Body of pancreas (tissue), 4 donors: ENCODE results near the gene LTBP1. TPM values are rescaled to one million over a fixed set of nuclear protein-coding genes. Genes with fewer than 3 reads are reported as not detected.
"Not testable (repeated sequence)": the region's sequence is repeated elsewhere in the genome, so short reads cannot be mapped to it uniquely, and the experiment has no call there.

Experiments used
- ATAC-seq: fragments of 150-250 bp; one replicate; pipeline ENCODE4 v1.9.1; 2016
- DNase-seq, 4 donors: peaks; one replicate each; pipeline ENCODE4 v3.0.0-alpha.2; 2019
- H3K27ac ChIP-seq, 4 donors: fragments of 200-600 bp; sonication (generic); 1 replicate in 3 of 4; 2 replicates in 1 of 4; pipeline versions ENCODE4 v1.5.1 to v1.6.1; 2016 to 2019; ENCODE audit warnings: mild to moderate bottlenecking in 1 of 4, mixed read lengths in 1 of 4, moderate library complexity in 1 of 4
- H3K27me3 ChIP-seq, 2 donors: fragments of 200-600 bp; sonication (generic); one replicate each; pipeline ENCODE4 v1.6.0; 2016; ENCODE audit warnings: mild to moderate bottlenecking in 1 of 2
- H3K36me3 ChIP-seq, 2 donors: fragments of 200-600 bp; sonication (generic); replicated peaks in 1 of 2; 2 replicates each; pipeline ENCODE4 v1.5.1; 2016; ENCODE audit warnings: low read depth in 2 of 2; ENCODE audit not compliant: insufficient read depth in 1 of 2
- H3K4me1 ChIP-seq: fragments of 200-600 bp; sonication (generic); one replicate; pipeline ENCODE4 v1.6.0; 2016
- H3K4me3 ChIP-seq, 2 donors: fragments of 200-600 bp; sonication (generic); 1 replicate in 1 of 2; 2 replicates in 1 of 2; pipeline ENCODE4 v1.5.1; 2016 to 2019
- H3K9me3 ChIP-seq, 3 donors: fragments of 200-600 bp; sonication (generic); 1 replicate in 2 of 3; 2 replicates in 1 of 3; pipeline ENCODE4 v1.5.1; 2016
- CTCF ChIP-seq, 7 experiments: fragments of 450-650 bp in 4 of 7; fragments of 200-600 bp in 3 of 7; sonication (generic) in 3 of 7; IDR thresholded peaks; one replicate each; pipeline ENCODE4 v1.5.1; 2016 to 2019; ENCODE audit warnings: antibody characterized with exemption in 7 of 7
- POLR2A ChIP-seq, 3 donors: fragments of 450-650 bp; IDR thresholded peaks; one replicate each; pipeline ENCODE4 v1.6.1; 2016; ENCODE audit warnings: antibody characterized with exemption in 3 of 3, mild to moderate bottlenecking in 2 of 3
- WGBS, 2 donors: methylation state at CpG; one replicate each; pipeline ENCODE4 v1.1.5; 2017; 5-methylcytosine and 5-hydroxymethylcytosine counted together
- intact Hi-C: fragments of 100-400 bp; cut with DNase I; formaldehyde crosslinking; loops from one replicate; pipeline ENCODE4 v1.15.1; 2023
- total RNA-seq, 2 donors: library from RNA; depleted of rRNA; stranded (reverse); fragments of >200 nt; gene quantifications; one replicate each; pipeline ENCODE4 v1.1.0, GENCODE V29; 2016

The LTBP1 gene
- total RNA-seq, 2 donors from 2014 or later, result 8.8 to 10.2 TPM

- H3K36me3 ChIP-seq, result no peaks in the 10 kb centered on the region
- intact Hi-C loops, result no loop called here
- DNase-seq, result no peak
- ATAC-seq, result no peak
- H3K27me3 ChIP-seq, result no peaks in the 10 kb centered on the region
- H3K9me3 ChIP-seq, result no peaks in the 10 kb centered on the region
- H3K4me3 ChIP-seq, result no peak overlapping the region
- WGBS, 2 donors, result 72 to 83% methylated on average over 2 of the region's 2 CpGs
- H3K4me1 ChIP-seq, result no peaks in the 10 kb centered on the region
- TF ChIP-seq CTCF (IDR thresholded peaks at IDR 0.05), result no peak
- no peak for TF ChIP-seq POLR2A (IDR thresholded peaks at IDR 0.05)
- no peak overlapping the region for H3K27ac ChIP-seq
Measured at GRCh38 chr2:32969444-32970162, 22.9 kb downstream of the LTBP1 start.

- H3K27me3 ChIP-seq, intact Hi-C loops, DNase-seq, H3K4me3 ChIP-seq, ATAC-seq, H3K9me3 ChIP-seq, H3K27ac ChIP-seq, H3K36me3 ChIP-seq: not testable (repeated sequence)
- 93 to 100% methylated on average over 1 of the region's 1 CpG for WGBS, 2 donors
- peaks cover 12% of the 10 kb centered on the region for H3K4me1 ChIP-seq
Measured at GRCh38 chr2:32973772-32974171, 27.0 kb downstream of the LTBP1 start.

GRCh38 chr2:32976409-32977063 is 29.8 kb downstream of the LTBP1 start:
- peaks cover 12% of the 10 kb centered on the region for H3K4me1 ChIP-seq
- H3K36me3 ChIP-seq, result no peaks in the 10 kb centered on the region
- DNase-seq (peak in 2 of 4 donors; percentile 22 to 41), ATAC-seq (no peak)
- no peaks in the 10 kb centered on the region for H3K27me3 ChIP-seq
- no peak for TF ChIP-seq POLR2A (IDR thresholded peaks at IDR 0.05)
- no peak for TF ChIP-seq CTCF (IDR thresholded peaks at IDR 0.05)
- 83 to 91% methylated on average over 3 to 6 of the region's 6 CpGs for WGBS, 2 donors
- peak overlapping the region in 2 of 4 donors; percentile 14 to 62 for H3K27ac ChIP-seq
- H3K4me3 ChIP-seq, result no peak overlapping the region
- H3K9me3 ChIP-seq, result no peaks in the 10 kb centered on the region
- intact Hi-C loops, result no loop called here

- WGBS, 2 donors, result 7 to 28% methylated on average over 5 to 6 of the region's 6 CpGs
- Histone ChIP-seq H3K4me1 (peaks cover 12% of the 10 kb centered on the region), H3K9me3 (no peaks in the 10 kb centered on the region), H3K27me3 (no peaks in the 10 kb centered on the region), H3K36me3 (no peaks in the 10 kb centered on the region), H3K4me3 (no peak overlapping the region), H3K27ac (peak overlapping the region in 2 of 4 donors; percentile 14 to 62)
- peak; percentile 80 to 94 (median 88) for DNase-seq
- intact Hi-C loops, result no loop called here
- ATAC-seq, result peak; percentile 92
- TF ChIP-seq CTCF (IDR thresholded peaks at IDR 0.05) (no peak), POLR2A (IDR thresholded peaks at IDR 0.05) (no peak)
Measured at GRCh38 chr2:32977228-32977758, 30.5 kb downstream of the LTBP1 start.

GRCh38 chr2:32981612-32982011 is 34.9 kb downstream of the LTBP1 start:
- no peak for ATAC-seq
- 73 to 81% methylated on average over 4 of the region's 4 CpGs for WGBS, 2 donors
- Histone ChIP-seq H3K4me3 (no peak overlapping the region), H3K9me3 (no peaks in the 10 kb centered on the region), H3K27ac (no peak overlapping the region), H3K36me3 (no peaks in the 10 kb centered on the region), H3K27me3 (no peaks in the 10 kb centered on the region), H3K4me1 (peaks cover 11% of the 10 kb centered on the region)
- no peak for TF ChIP-seq POLR2A (IDR thresholded peaks at IDR 0.05)
- TF ChIP-seq CTCF (IDR thresholded peaks at IDR 0.05), result no peak
- DNase-seq, result no peak
- intact Hi-C loops, result no loop called here

- intact Hi-C loops, ATAC-seq, H3K27ac ChIP-seq, H3K36me3 ChIP-seq, H3K4me3 ChIP-seq, DNase-seq, H3K27me3 ChIP-seq, H3K4me1 ChIP-seq, H3K9me3 ChIP-seq: not testable (repeated sequence)
- 83 to 84% methylated on average over 5 of the region's 5 CpGs for WGBS, 2 donors
Measured at GRCh38 chr2:32983193-32983924, 36.6 kb downstream of the LTBP1 start.
